ENCODE measurements around the gene ANAPC5.

ANAPC5 gene

GRCh38 chr12:121295746-121296617 lies 56.2 kb downstream of the ANAPC5 start:
- TF ChIP-seq, protein P1, sequence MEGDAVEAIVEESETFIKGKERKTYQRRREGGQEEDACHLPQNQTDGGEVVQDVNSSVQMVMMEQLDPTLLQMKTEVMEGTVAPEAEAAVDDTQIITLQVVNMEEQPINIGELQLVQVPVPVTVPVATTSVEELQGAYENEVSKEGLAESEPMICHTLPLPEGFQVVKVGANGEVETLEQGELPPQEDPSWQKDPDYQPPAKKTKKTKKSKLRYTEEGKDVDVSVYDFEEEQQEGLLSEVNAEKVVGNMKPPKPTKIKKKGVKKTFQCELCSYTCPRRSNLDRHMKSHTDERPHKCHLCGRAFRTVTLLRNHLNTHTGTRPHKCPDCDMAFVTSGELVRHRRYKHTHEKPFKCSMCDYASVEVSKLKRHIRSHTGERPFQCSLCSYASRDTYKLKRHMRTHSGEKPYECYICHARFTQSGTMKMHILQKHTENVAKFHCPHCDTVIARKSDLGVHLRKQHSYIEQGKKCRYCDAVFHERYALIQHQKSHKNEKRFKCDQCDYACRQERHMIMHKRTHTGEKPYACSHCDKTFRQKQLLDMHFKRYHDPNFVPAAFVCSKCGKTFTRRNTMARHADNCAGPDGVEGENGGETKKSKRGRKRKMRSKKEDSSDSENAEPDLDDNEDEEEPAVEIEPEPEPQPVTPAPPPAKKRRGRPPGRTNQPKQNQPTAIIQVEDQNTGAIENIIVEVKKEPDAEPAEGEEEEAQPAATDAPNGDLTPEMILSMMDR (IDR thresholded peaks at IDR 0.05; ENCODE audit: low read depth, low read length) = no peak
- no peak for DNase-seq (ENCODE audit: extremely low read depth, low read depth)

DNA sequence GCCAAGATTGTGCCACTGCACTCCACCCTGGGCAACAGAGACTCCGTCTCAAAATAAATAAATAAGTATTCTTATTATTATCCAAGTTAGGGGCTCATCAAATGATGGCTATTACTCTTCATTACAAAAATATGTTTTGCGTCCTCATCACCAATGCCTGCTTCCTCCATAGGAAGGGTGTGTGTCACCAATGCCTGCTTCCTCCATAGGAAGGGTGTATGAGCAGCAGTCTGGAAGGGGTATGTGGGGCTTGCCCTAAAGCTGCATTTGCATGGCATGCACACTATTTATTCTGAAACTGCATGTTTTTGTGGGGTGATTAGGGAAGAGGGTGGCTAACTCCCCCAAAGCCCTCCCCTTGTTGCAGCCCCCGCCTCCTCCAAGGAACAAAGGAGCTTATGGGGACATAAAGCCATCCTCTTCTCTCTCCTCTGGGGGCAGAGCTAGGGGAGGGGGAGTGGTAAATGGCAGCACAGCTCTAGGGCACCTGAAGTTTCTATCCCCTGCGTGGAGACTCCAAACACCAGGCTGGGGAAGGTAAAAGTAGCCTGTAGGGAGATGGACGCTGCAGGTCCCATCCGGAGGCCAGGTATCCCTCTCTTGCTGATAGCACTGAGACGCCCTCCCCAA lies 57.0 kb downstream of the ANAPC5 start:
- TF ChIP-seq, protein P1 (IDR thresholded peaks at IDR 0.05; ENCODE audit: low read depth, low read length) = no peak
- DNase-seq (ENCODE audit: extremely low read depth, low read depth) = no peak

GRCh38 chr12:121294151-121294889 lies 57.9 kb downstream of the ANAPC5 start:
- TF ChIP-seq, protein P1 (IDR thresholded peaks at IDR 0.05; ENCODE audit: low read depth, low read length) = no peak
- DNase-seq (ENCODE audit: extremely low read depth, low read depth) = no peak

DNA sequence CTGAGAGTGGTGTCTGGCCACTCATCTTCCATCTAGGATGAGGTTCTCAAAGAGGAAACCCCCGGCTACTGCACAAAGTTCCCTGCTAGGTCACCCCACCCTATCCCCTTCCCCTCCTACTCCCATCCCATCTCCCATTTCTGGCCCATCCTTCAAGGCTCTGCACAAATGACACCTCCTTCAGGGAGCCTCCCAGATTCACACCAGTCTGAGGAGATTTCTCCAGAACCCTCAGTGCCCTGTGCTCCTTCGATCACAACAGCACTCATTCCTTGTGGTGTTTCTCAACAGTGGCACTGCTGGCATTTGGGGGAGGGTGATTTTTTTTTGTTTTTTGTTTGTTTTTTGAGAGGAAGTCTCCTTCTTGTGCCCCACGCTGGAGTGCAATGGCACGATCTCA lies 58.6 kb downstream of the ANAPC5 start:
- DNase-seq (ENCODE audit: extremely low read depth, low read depth) = no peak
- TF ChIP-seq, protein P1 (IDR thresholded peaks at IDR 0.05; ENCODE audit: low read depth, low read length) = no peak

- no peak for DNase-seq (ENCODE audit: extremely low read depth, low read depth)
- TF ChIP-seq, protein P1 (IDR thresholded peaks at IDR 0.05; ENCODE audit: low read depth, low read length) = no peak
Observed at GRCh38 chr12:121290410-121290809, 61.8 kb downstream of the ANAPC5 start.

- no peak for DNase-seq (ENCODE audit: extremely low read depth, low read depth)
- TF ChIP-seq, protein P1 (IDR thresholded peaks at IDR 0.05; ENCODE audit: low read depth, low read length) = no peak
Observed at GRCh38 chr12:121289962-121290361, 62.2 kb downstream of the ANAPC5 start.

All from AG09319 (cell line).